HG02973 (cell line): Measurements from ENCODE around the gene PMFBP1.
A peak's percentile ranks its signal among the peaks of the same experiment; 100 is the strongest.
"Not testable (repeated sequence)": the region's sequence is repeated elsewhere in the genome, so short reads cannot be mapped to it uniquely, and the experiment has no call there.

Source experiments
- ATAC-seq: cut with Tn5 transposase; IDR thresholded peaks from one replicate; pipeline ENCODE4 v1.9.1; 2021; ENCODE audit warnings: moderate library complexity; ENCODE audit not compliant: unreplicated experiment

PMFBP1 gene

GRCh38 chr16:72109966-72110530 lies 61.9 kb downstream of the PMFBP1 start:
- ATAC-seq: no peak

GRCh38 chr16:72109300-72109699 lies 62.7 kb downstream of the PMFBP1 start:
- no peak for ATAC-seq

- ATAC-seq: no peak
These were observed 63.4 kb downstream of the PMFBP1 start for GRCh38 chr16:72108353-72109102.

GRCh38 chr16:72107371-72107770 lies 64.6 kb downstream of the PMFBP1 start:
- no peak for ATAC-seq

- no peak for ATAC-seq
These were observed 66.0 kb downstream of the PMFBP1 start for GRCh38 chr16:72105978-72106377.

- no peak for ATAC-seq
These were observed 67.0 kb downstream of the PMFBP1 start for GRCh38 chr16:72104905-72105304.

- ATAC-seq: no peak
These were observed 70.8 kb downstream of the PMFBP1 start for GRCh38 chr16:72101195-72101594.

- ATAC-seq: peak; percentile 64
These were observed 72.6 kb downstream of the PMFBP1 start for GRCh38 chr16:72099377-72099818.

- ATAC-seq: no peak
These were observed 73.0 kb downstream of the PMFBP1 start for GRCh38 chr16:72098936-72099335.

GRCh38 chr16:72094266-72094610 lies 77.7 kb downstream of the PMFBP1 start:
- peak; percentile 1 for ATAC-seq

- peak; percentile 97 for ATAC-seq
These were observed 78.3 kb downstream of the PMFBP1 start, which contains the start of the genes DHX38 and TXNL4B for GRCh38 chr16:72093448-72094265. DHX38 (plus strand) TSS chr16:72093847; CDS start chr16:72096158, 2,311 bp downstream. TXNL4B (minus strand) TSS chr16:72093620; CDS start chr16:72090749, 2,871 bp downstream.

- ATAC-seq: no peak
These were observed 79.0 kb downstream of the PMFBP1 start for GRCh38 chr16:72092832-72093447.

- ATAC-seq: no peak
These were observed 80.7 kb downstream of the PMFBP1 start for GRCh38 chr16:72091217-72091616.

GRCh38 chr16:72085002-72085401 lies 87.0 kb downstream of the PMFBP1 start:
- ATAC-seq: no peak

- ATAC-seq: no peak
These were observed 87.5 kb downstream of the PMFBP1 start for GRCh38 chr16:72084445-72084844.

- ATAC-seq: no peak
These were observed 88.1 kb downstream of the PMFBP1 start for GRCh38 chr16:72083778-72084404.

- not testable (repeated sequence) for ATAC-seq
These were observed 94.8 kb downstream of the PMFBP1 start for GRCh38 chr16:72076991-72077706.

- not testable (repeated sequence) for ATAC-seq
These were observed 96.9 kb downstream of the PMFBP1 start for GRCh38 chr16:72075067-72075466.

GRCh38 chr16:72073560-72074230 lies 98.3 kb downstream of the PMFBP1 start:
- ATAC-seq: no peak
